SHP77 (cell line): ENCODE measurements around the gene AGAP3.
"Not testable (repeated sequence)": the region's sequence is repeated elsewhere in the genome, so short reads cannot be mapped to it uniquely, and the experiment has no call there.

ENCODE experiments used
- DNase-seq, 2 experiments: peaks; one replicate each; lab custom pipeline; 2025; lab: John Stamatoyannopoulos, UW

The AGAP3 gene

GRCh38 chr7:151085691-151086620 lies at the start of gene AGAP3:
Gene AGAP3, plus strand, starts transcription at chr7:151086475. Its CDS starts 267 bp downstream, at chr7:151086742.
- peak; percentile 87 to 92 for DNase-seq

- peak; percentile 24 to 33 for DNase-seq
Measured at GRCh38 chr7:151038951-151039849, 47.1 kb upstream of the AGAP3 start.

GRCh38 chr7:151039850-151040548 lies 46.3 kb upstream of the AGAP3 start:
- DNase-seq, result no peak

- DNase-seq, result no peak
Measured at GRCh38 chr7:151040616-151041375, 45.5 kb upstream of the AGAP3 start.

GRCh38 chr7:151043449-151043848 lies 42.8 kb upstream of the AGAP3 start:
- DNase-seq, result not testable (repeated sequence)

GRCh38 chr7:151043959-151044358 lies 42.3 kb upstream of the AGAP3 start:
- no peak for DNase-seq

GRCh38 chr7:151045262-151045661 lies 41.0 kb upstream of the AGAP3 start:
- no peak for DNase-seq

- DNase-seq, result no peak
Measured at GRCh38 chr7:151045967-151046366, 40.3 kb upstream of the AGAP3 start.

- DNase-seq, result peak in 1 of 2 experiments; percentile 8
Measured at GRCh38 chr7:151046603-151047573, 39.4 kb upstream of the AGAP3 start.

GRCh38 chr7:151047976-151048815 lies 38.1 kb upstream of the AGAP3 start, which contains the start of gene ASIC3:
Gene ASIC3, plus strand, starts transcription at chr7:151048531. Its CDS starts 355 bp downstream, at chr7:151048886.
- no peak for DNase-seq

GRCh38 chr7:151048911-151049463 lies 37.3 kb upstream of the AGAP3 start:
- DNase-seq, result no peak

GRCh38 chr7:151051108-151051507 lies 35.2 kb upstream of the AGAP3 start:
- DNase-seq, result no peak

GRCh38 chr7:151053096-151053495 lies 33.2 kb upstream of the AGAP3 start:
- no peak for DNase-seq

- DNase-seq, result no peak
Measured at GRCh38 chr7:151053751-151054150, 32.5 kb upstream of the AGAP3 start.

- DNase-seq, result no peak
Measured at GRCh38 chr7:151056283-151056665, 30.0 kb upstream of the AGAP3 start.

GRCh38 chr7:151056666-151057505 lies 29.4 kb upstream of the AGAP3 start:
- peak in 1 of 2 experiments; percentile 4 for DNase-seq

- DNase-seq, result peak in 1 of 2 experiments; percentile 46
Measured at GRCh38 chr7:151057506-151057988, 28.7 kb upstream of the AGAP3 start, which contains the start of gene CDK5. Gene CDK5, minus strand, starts transcription at chr7:151057897. Its CDS starts 49 bp downstream, at chr7:151057848.
